Gastrocnemius medialis (tissue), 4 donors: ENCODE measurements around the gene TUB. TPM values are rescaled to one million over a fixed set of nuclear protein-coding genes. Genes with fewer than 3 reads are reported as not detected.

Experiments used
- ATAC-seq, 2 donors: fragments of 150-250 bp; one replicate each; pipeline ENCODE4 v1.9.1; 2016
- DNase-seq, 2 donors: peaks; one replicate each; pipeline ENCODE4 v3.0.0-alpha.2; 2019
- H3K27ac ChIP-seq, 4 donors: fragments of 200-600 bp; sonication (generic); 1 replicate in 1 of 4; 2 replicates in 3 of 4; pipeline ENCODE4 v1.5.1; 2016 to 2018; ENCODE audit warnings: mild to moderate bottlenecking in 2 of 4, moderate library complexity in 1 of 4
- H3K27me3 ChIP-seq, 3 donors: fragments of 200-600 bp; sonication (generic) in 2 of 3; 1 replicate in 1 of 3; 2 replicates in 2 of 3; pipeline versions ENCODE4 v1.5.1 to v1.6.0; 2016 to 2019; ENCODE audit warnings: mild to moderate bottlenecking in 1 of 3, moderate library complexity in 1 of 3
- H3K36me3 ChIP-seq, 2 donors: fragments of 200-600 bp; sonication (generic) in 1 of 2; one replicate each; pipeline ENCODE4 v1.5.1; 2017 to 2018
- H3K4me1 ChIP-seq, 2 donors: fragments of 200-600 bp; sonication (generic) in 1 of 2; one replicate each; pipeline ENCODE4 v1.5.1; 2016 to 2017; ENCODE audit warnings: mild to moderate bottlenecking in 2 of 2
- H3K4me3 ChIP-seq, 4 donors: fragments of 200-600 bp; sonication (generic) in 3 of 4; 1 replicate in 1 of 4; 2 replicates in 3 of 4; pipeline ENCODE4 v1.5.1; 2016 to 2019; ENCODE audit warnings: mild to moderate bottlenecking in 2 of 4
- H3K9me3 ChIP-seq, 3 donors: fragments of 200-600 bp; sonication (generic) in 2 of 3; 1 replicate in 1 of 3; 2 replicates in 2 of 3; pipeline ENCODE4 v1.5.1; 2016 to 2019
- CTCF ChIP-seq, 5 experiments: fragments of 450-650 bp in 3 of 5; fragments of 200-600 bp in 2 of 5; sonication (generic) in 2 of 5; IDR thresholded peaks in 4 of 5; conservative IDR thresholded peaks in 1 of 5; 1 replicate in 4 of 5; 2 replicates in 1 of 5; pipeline ENCODE4 v1.5.1; 2016 to 2019; ENCODE audit warnings: antibody characterized with exemption in 5 of 5, mild to moderate bottlenecking in 3 of 5, moderate library complexity in 3 of 5
- POLR2A ChIP-seq, 2 donors: fragments of 450-650 bp; IDR thresholded peaks; one replicate each; pipeline ENCODE4 v1.6.1; 2017; ENCODE audit warnings: antibody characterized with exemption in 2 of 2, mild to moderate bottlenecking in 2 of 2, moderate library complexity in 2 of 2
- in situ Hi-C, 4 donors: fragments of 200-750 bp; cut with MboI; loops; one replicate each; pipeline versions ENCODE4 v1.15.0 to v1.8.0; 2017; ENCODE audit warnings: low sequenced_read_pairs in 4 of 4
- intact Hi-C: fragments of 100-400 bp; cut with DNase I; formaldehyde crosslinking; loops from one replicate; pipeline ENCODE4 v1.15.1; 2023; ENCODE audit warnings: low total_unique reads
- total RNA-seq, 4 donors: library from RNA; depleted of rRNA; stranded (reverse); fragments of >200 nt; gene quantifications; one replicate each; pipeline versions ENCODE4 v1.1.0 to v1.2.3, GENCODE V29; 2016

TUB gene
- total RNA-seq, 4 donors from 2014 or later, result 0.71 to 1.2 (median 1.1) TPM

GRCh38 chr11:8066036-8066910 lies 14.7 kb upstream of the TUB start:
- no peak for TF ChIP-seq POLR2A (IDR thresholded peaks at IDR 0.05)
- TF ChIP-seq CTCF (IDR thresholded peaks at IDR 0.05 in 4 of 5, conservative IDR thresholded peaks at IDR 0.05 in 1 of 5), result no peak
- Histone ChIP-seq H3K36me3 (no peaks in the 10 kb centered on the region), H3K4me1 (peaks cover 15 to 31% of the 10 kb centered on the region in 2 donors), H3K27me3 (no peaks in the 10 kb centered on the region), H3K9me3 (no peaks in the 10 kb centered on the region), H3K27ac (no peak overlapping the region), H3K4me3 (no peak overlapping the region)
- ATAC-seq (no peak), DNase-seq (no peak)
- intact Hi-C loops (no loop called here), in situ Hi-C loops (no loop called here)

- H3K9me3 ChIP-seq, result no peaks in the 10 kb centered on the region
- in situ Hi-C loops, result no loop called here
- no peak overlapping the region for H3K27ac ChIP-seq
- no peak overlapping the region for H3K4me3 ChIP-seq
- no peak for ATAC-seq
- H3K27me3 ChIP-seq, result no peaks in the 10 kb centered on the region
- H3K4me1 ChIP-seq, result peaks cover 15 to 31% of the 10 kb centered on the region in 2 donors
- TF ChIP-seq CTCF (IDR thresholded peaks at IDR 0.05 in 4 of 5, conservative IDR thresholded peaks at IDR 0.05 in 1 of 5) (no peak), POLR2A (IDR thresholded peaks at IDR 0.05) (no peak)
- no peak for DNase-seq
- no peaks in the 10 kb centered on the region for H3K36me3 ChIP-seq
- intact Hi-C loops, result no loop called here
Measured at GRCh38 chr11:8066911-8067455, 14.0 kb upstream of the TUB start.

- Histone ChIP-seq H3K4me3 (no peak overlapping the region), H3K27ac (peak overlapping the region in 3 of 4 donors; percentile 53 to 76 (median 61)), H3K9me3 (no peaks in the 10 kb centered on the region), H3K27me3 (no peaks in the 10 kb centered on the region), H3K36me3 (no peaks in the 10 kb centered on the region), H3K4me1 (peaks cover 15 to 30% of the 10 kb centered on the region in 2 donors)
- ATAC-seq, result no peak
- TF ChIP-seq POLR2A (IDR thresholded peaks at IDR 0.05) (no peak), CTCF (IDR thresholded peaks at IDR 0.05 in 4 of 5, conservative IDR thresholded peaks at IDR 0.05 in 1 of 5) (no peak)
- DNase-seq, result no peak
- intact Hi-C loops, result no loop called here
- in situ Hi-C loops, result no loop called here
Measured at GRCh38 chr11:8067567-8067928, 13.5 kb upstream of the TUB start.

DNA sequence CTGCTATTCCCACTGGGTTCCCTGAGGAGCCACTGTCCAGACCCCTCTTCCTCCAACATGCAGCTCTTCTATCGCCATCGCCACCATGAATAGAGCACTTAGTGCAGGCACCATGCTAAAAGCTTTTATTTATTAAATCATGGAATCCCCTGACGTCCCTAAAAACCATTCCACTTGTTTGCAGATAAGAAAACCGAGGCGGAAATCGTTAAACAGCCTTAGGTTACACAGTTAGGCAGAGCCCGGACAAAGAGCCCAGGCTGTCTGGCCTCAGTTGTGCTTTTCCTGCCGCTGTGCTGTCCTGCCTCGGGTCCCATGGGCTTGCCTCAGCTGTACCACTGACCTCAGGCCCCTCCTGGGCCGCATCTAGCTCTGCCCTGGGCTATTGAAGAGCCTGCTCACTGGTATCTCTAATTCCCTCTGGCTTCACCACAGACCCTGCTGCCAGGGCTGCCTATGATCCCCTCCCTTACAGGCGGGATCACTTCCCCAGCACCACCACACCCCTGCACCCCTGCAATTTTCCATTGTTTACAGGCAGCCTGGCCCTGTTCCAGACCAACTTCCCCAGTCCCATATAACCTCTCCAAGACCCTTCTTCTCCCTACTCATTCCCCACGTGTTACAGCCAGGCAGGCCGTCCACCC lies 13.0 kb upstream of the TUB start:
- ATAC-seq (peak in 1 of 2 donors; percentile 7), DNase-seq (no peak)
- H3K36me3 ChIP-seq, result no peaks in the 10 kb centered on the region
- no peaks in the 10 kb centered on the region for H3K27me3 ChIP-seq
- peaks cover 15 to 25% of the 10 kb centered on the region in 2 donors for H3K4me1 ChIP-seq
- no peaks in the 10 kb centered on the region for H3K9me3 ChIP-seq
- H3K4me3 ChIP-seq, result no peak overlapping the region
- TF ChIP-seq POLR2A (IDR thresholded peaks at IDR 0.05), result no peak
- intact Hi-C loops (no loop called here), in situ Hi-C loops (no loop called here)
- H3K27ac ChIP-seq, result peak overlapping the region; percentile 53 to 76 (median 62)
